ENCODE data around the gene TSEN54.

The TSEN54 gene

GRCh38 chr17:75493476-75494129 lies 22.7 kb upstream of the TSEN54 start:
- no peak overlapping the region for H3K4me3 ChIP-seq (ENCODE audit: low read depth, low read length)
- TF ChIP-seq, protein P1, sequence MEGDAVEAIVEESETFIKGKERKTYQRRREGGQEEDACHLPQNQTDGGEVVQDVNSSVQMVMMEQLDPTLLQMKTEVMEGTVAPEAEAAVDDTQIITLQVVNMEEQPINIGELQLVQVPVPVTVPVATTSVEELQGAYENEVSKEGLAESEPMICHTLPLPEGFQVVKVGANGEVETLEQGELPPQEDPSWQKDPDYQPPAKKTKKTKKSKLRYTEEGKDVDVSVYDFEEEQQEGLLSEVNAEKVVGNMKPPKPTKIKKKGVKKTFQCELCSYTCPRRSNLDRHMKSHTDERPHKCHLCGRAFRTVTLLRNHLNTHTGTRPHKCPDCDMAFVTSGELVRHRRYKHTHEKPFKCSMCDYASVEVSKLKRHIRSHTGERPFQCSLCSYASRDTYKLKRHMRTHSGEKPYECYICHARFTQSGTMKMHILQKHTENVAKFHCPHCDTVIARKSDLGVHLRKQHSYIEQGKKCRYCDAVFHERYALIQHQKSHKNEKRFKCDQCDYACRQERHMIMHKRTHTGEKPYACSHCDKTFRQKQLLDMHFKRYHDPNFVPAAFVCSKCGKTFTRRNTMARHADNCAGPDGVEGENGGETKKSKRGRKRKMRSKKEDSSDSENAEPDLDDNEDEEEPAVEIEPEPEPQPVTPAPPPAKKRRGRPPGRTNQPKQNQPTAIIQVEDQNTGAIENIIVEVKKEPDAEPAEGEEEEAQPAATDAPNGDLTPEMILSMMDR (IDR thresholded peaks at IDR 0.05; ENCODE audit: borderline replicate concordance, insufficient read depth, low read depth, low read length) = no peak

DNA sequence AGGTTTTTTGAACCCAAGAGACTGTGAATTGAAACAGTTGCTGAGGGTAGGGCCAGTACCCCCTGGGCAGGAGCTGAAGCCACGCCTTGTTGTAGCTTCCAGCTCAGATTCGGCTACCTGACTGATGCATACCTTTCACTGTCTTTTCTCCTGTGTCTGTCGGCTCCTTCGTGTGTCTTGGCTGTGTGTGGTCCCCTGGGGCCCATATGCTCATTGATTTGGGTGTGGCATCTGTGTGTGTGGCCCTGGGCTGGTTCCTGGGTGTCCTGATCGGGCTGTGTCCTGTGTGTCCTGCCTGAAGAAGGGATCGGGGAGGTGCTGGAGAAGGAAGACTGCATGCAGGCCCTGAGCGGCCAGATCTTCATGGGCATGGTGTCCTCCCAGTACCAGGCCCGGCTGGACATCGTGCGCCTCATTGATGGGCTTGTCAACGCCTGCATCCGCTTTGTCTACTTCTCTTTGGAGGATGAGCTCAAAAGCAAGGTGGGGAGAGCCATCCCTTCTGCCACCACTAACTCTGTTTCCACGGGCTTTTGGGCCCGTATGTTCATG lies 21.9 kb upstream of the TSEN54 start:
- H3K4me3 ChIP-seq (ENCODE audit: low read depth, low read length) = no peak overlapping the region
- TF ChIP-seq, protein P1 (IDR thresholded peaks at IDR 0.05; ENCODE audit: borderline replicate concordance, insufficient read depth, low read depth, low read length) = no peak

DNA sequence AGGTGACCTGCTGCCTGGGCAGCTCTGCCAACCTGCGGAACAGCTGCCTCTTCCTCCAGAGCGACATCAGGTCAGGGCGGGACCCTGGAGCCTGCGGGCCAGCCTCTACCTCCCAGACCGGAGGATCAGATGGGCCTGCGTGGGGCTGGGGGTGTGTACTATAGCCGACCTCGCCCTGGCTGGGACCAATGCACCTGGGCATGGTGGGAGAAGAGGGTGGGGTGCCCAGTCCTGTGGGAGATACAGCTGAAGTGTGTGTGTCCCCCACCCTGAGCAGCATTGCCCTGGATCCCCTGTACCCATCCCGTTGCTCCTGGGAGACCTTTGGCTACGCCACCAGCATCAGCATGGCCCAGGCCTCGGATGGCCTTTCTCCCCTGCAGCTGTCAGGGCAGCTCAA lies 20.3 kb upstream of the TSEN54 start:
- no peak overlapping the region for H3K4me3 ChIP-seq (ENCODE audit: low read depth, low read length)
- TF ChIP-seq, protein P1 (IDR thresholded peaks at IDR 0.05; ENCODE audit: borderline replicate concordance, insufficient read depth, low read depth, low read length) = no peak

GRCh38 chr17:75498039-75498725 lies 18.1 kb upstream of the TSEN54 start:
- TF ChIP-seq, protein P1 (IDR thresholded peaks at IDR 0.05; ENCODE audit: borderline replicate concordance, insufficient read depth, low read depth, low read length) = no peak

GRCh38 chr17:75498726-75499213 lies 17.6 kb upstream of the TSEN54 start:
- H3K4me3 ChIP-seq (ENCODE audit: low read depth, low read length) = no peak overlapping the region

More at GRCh38 chr17:75498039-75498725, 18.1 kb upstream of the TSEN54 start:
- H3K4me3 ChIP-seq (ENCODE audit: low read depth, low read length) = no peak overlapping the region

GRCh38 chr17:75499313-75500022 lies 16.9 kb upstream of the TSEN54 start:
- no peak overlapping the region for H3K4me3 ChIP-seq (ENCODE audit: low read depth, low read length)
- TF ChIP-seq, protein P1 (IDR thresholded peaks at IDR 0.05; ENCODE audit: borderline replicate concordance, insufficient read depth, low read depth, low read length) = no peak

More at GRCh38 chr17:75498726-75499213, 17.6 kb upstream of the TSEN54 start:
- TF ChIP-seq, protein P1 (IDR thresholded peaks at IDR 0.05; ENCODE audit: borderline replicate concordance, insufficient read depth, low read depth, low read length) = no peak

Data from GM12875 (cell line).